H1 (cell line): ENCODE results near the gene NR1I3. TPM values are rescaled to one million over a fixed set of nuclear protein-coding genes. Genes with fewer than 3 reads are reported as not detected.

Source experiments
- CTCF ChIA-PET: fragments of 300-600 bp; sonication (Branson Sonifier 250); formaldehyde crosslinking; loops from one replicate; lab custom pipeline; 2021; ENCODE audit not compliant: partially characterized antibody; lab: Charles Lee
- POLR2A ChIA-PET: fragments of 300-600 bp; sonication (Branson Sonifier 250); formaldehyde crosslinking; loops from one replicate; lab custom pipeline; 2021; ENCODE audit warnings: inconsistent platforms; ENCODE audit not compliant: partially characterized antibody; lab: Charles Lee
- DNase-seq, 2 experiments: peaks; one replicate each; pipeline versions ENCODE4 v3.0.0 to v3.0.0-alpha.2; 2010 to 2022; ENCODE audit warnings: low spot score in 2 of 2, low read depth in 1 of 2, mixed read lengths in 1 of 2
- FAIRE-seq: peaks from 2 replicates; lab custom pipeline; 2011; peaks lifted over from hg19 to GRCh38; lab: Jason Lieb, UNC
- H2AFZ ChIP-seq: 2 replicates; pipeline ENCODE4 v1.8.1; 2012; ENCODE audit warnings: low read length, inconsistent platforms
- H2AK5ac ChIP-seq: 2 replicates; pipeline ENCODE4 v1.6.1; 2013; ENCODE audit warnings: low read depth, low read length
- H2BK120ac ChIP-seq: replicated peaks from 2 replicates; pipeline ENCODE3; 2013; ENCODE audit warnings: low read depth, low read length, inconsistent platforms
- H2BK12ac ChIP-seq: 2 replicates; pipeline ENCODE4 v1.6.1; 2013; ENCODE audit warnings: low read depth, low read length
- H2BK15ac ChIP-seq: 2 replicates; pipeline ENCODE4 v1.6.1; 2013; ENCODE audit warnings: low read length
- H2BK20ac ChIP-seq: 2 replicates; pipeline ENCODE4 v1.6.1; 2013; ENCODE audit warnings: low read length
- H2BK5ac ChIP-seq: 2 replicates; pipeline ENCODE4 v1.6.1; 2013; ENCODE audit warnings: low read depth, low read length
- H3K14ac ChIP-seq: 2 replicates; pipeline ENCODE4 v1.6.1; 2013; ENCODE audit warnings: inconsistent platforms; ENCODE audit not compliant: insufficient read length
- H3K18ac ChIP-seq: 2 replicates; pipeline ENCODE4 v1.6.1; 2013; ENCODE audit warnings: low read length; ENCODE audit errors: extremely low read depth
- H3K23ac ChIP-seq: 2 replicates; pipeline ENCODE4 v1.6.1; 2013; ENCODE audit warnings: inconsistent platforms; ENCODE audit not compliant: insufficient read length
- H3K23me2 ChIP-seq: 2 replicates; pipeline ENCODE4 v1.6.1; 2013; ENCODE audit warnings: low read depth, low read length
- H3K27ac ChIP-seq: 2 replicates; pipeline ENCODE4 v1.6.1; 2011; ENCODE audit warnings: low read depth, low read length, inconsistent platforms
- H3K27me3 ChIP-seq, 4 experiments: replicated peaks in 1 of 4; 1 replicate in 1 of 4; 2 replicates in 3 of 4; pipeline versions ENCODE4 v1.6.1 to v1.8.1; 2011 to 2013; ENCODE audit warnings: low read length in 3 of 4, mild to moderate bottlenecking in 3 of 4, inconsistent platforms in 2 of 4, mixed read lengths in 2 of 4, moderate library complexity in 1 of 4; ENCODE audit not compliant: control insufficient read depth in 3 of 4, insufficient read depth in 3 of 4; ENCODE audit errors: extremely low read depth in 1 of 4
- H3K36me3 ChIP-seq, 4 experiments: 2 replicates each; pipeline versions ENCODE4 v1.6.1 to v1.8.1; 2011 to 2013; ENCODE audit warnings: mild to moderate bottlenecking in 4 of 4, low read length in 3 of 4, moderate library complexity in 2 of 4, control low read depth in 1 of 4, inconsistent platforms in 1 of 4; ENCODE audit not compliant: insufficient read depth in 4 of 4, control insufficient read depth in 2 of 4
- H3K4ac ChIP-seq: replicated peaks from 2 replicates; pipeline ENCODE3; 2013; ENCODE audit warnings: low read length, low read depth, mixed read lengths, inconsistent platforms; ENCODE audit not compliant: insufficient read length
- H3K4me1 ChIP-seq, 4 experiments: replicated peaks in 1 of 4; 1 replicate in 1 of 4; 2 replicates in 3 of 4; pipeline versions ENCODE4 v1.6.1 to v1.8.1; 2011 to 2013; ENCODE audit warnings: low read length in 3 of 4, inconsistent platforms in 2 of 4, mixed read lengths in 1 of 4; ENCODE audit not compliant: insufficient read depth in 4 of 4, control insufficient read depth in 3 of 4
- H3K4me2 ChIP-seq, 2 experiments: 2 replicates each; pipeline versions ENCODE4 v1.6.1 to v1.8.1; 2011 to 2013; ENCODE audit warnings: low read depth in 2 of 2, low read length in 2 of 2, control low read depth in 1 of 2, inconsistent platforms in 1 of 2, mild to moderate bottlenecking in 1 of 2; ENCODE audit not compliant: insufficient read depth in 1 of 2
- H3K4me3 ChIP-seq, 4 experiments: fragments of 200-600, 300-600 bp in 1 of 4; sonication (generic), shearing (Covaris generic), sonication (Bioruptor Twin) in 1 of 4; 2 replicates each; pipeline versions ENCODE4 v1.5.1 to v1.8.1; 2011 to 2016; ENCODE audit warnings: low read length in 4 of 4, low read depth in 3 of 4, control low read depth in 2 of 4, inconsistent platforms in 2 of 4, mild to moderate bottlenecking in 2 of 4, mixed read lengths in 1 of 4, moderate library complexity in 1 of 4; ENCODE audit not compliant: insufficient read depth in 2 of 4; ENCODE audit errors: extremely low read depth in 1 of 4
- H3K56ac ChIP-seq: replicated peaks from 2 replicates; pipeline ENCODE3; 2013; ENCODE audit warnings: low read depth, mild to moderate bottlenecking, mixed read lengths, low read length, inconsistent platforms; ENCODE audit not compliant: insufficient read length
- H3K79me1 ChIP-seq: 2 replicates; pipeline ENCODE4 v1.6.1; 2013; ENCODE audit warnings: low read depth, low read length, control low read depth
- H3K79me2 ChIP-seq, 2 experiments: 2 replicates each; pipeline versions ENCODE4 v1.6.1 to v1.8.1; 2012 to 2013; ENCODE audit warnings: low read length in 2 of 2, mild to moderate bottlenecking in 2 of 2, inconsistent platforms in 1 of 2; ENCODE audit not compliant: insufficient read depth in 2 of 2, control insufficient read depth in 1 of 2
- H3K9ac ChIP-seq, 4 experiments: replicated peaks in 1 of 4; 1 replicate in 1 of 4; 2 replicates in 3 of 4; pipeline versions ENCODE4 v1.6.1 to v1.8.1; 2011 to 2013; ENCODE audit warnings: low read depth in 3 of 4, low read length in 3 of 4, control low read depth in 2 of 4, mild to moderate bottlenecking in 2 of 4, moderate library complexity in 2 of 4, inconsistent platforms in 1 of 4; ENCODE audit errors: extremely low read depth in 1 of 4
- H3K9me3 ChIP-seq, 2 experiments: 2 replicates each; pipeline versions ENCODE4 v1.6.1 to v1.8.1; 2012 to 2013; ENCODE audit warnings: mild to moderate bottlenecking in 2 of 2, moderate library complexity in 2 of 2, control low read depth in 1 of 2, inconsistent platforms in 1 of 2, low read depth in 1 of 2, low read length in 1 of 2, mixed read lengths in 1 of 2; ENCODE audit not compliant: insufficient read depth in 2 of 2
- H4K20me1 ChIP-seq, 2 experiments: replicated peaks in 1 of 2; 2 replicates each; pipeline versions ENCODE3 to v1.8.1; 2011 to 2013; ENCODE audit warnings: inconsistent platforms in 2 of 2, low read length in 2 of 2, mild to moderate bottlenecking in 1 of 2; ENCODE audit not compliant: insufficient read depth in 2 of 2, control insufficient read depth in 1 of 2
- H4K5ac ChIP-seq: 2 replicates; pipeline ENCODE4 v1.6.1; 2013; ENCODE audit warnings: low read length, low read depth, mixed read lengths, inconsistent platforms; ENCODE audit not compliant: insufficient read length
- H4K8ac ChIP-seq: 2 replicates; pipeline ENCODE4 v1.8.0; 2013; ENCODE audit warnings: mild to moderate bottlenecking, moderate library complexity, low read length, inconsistent platforms; ENCODE audit not compliant: insufficient read depth; ENCODE audit errors: extremely low read depth
- H4K91ac ChIP-seq: replicated peaks from 2 replicates; pipeline ENCODE3; 2013; ENCODE audit warnings: low read length, mixed read lengths, inconsistent platforms; ENCODE audit not compliant: insufficient read length
- CTBP2 ChIP-seq: IDR thresholded peaks from 2 replicates; pipeline ENCODE4 v1.7.0; 2011; ENCODE audit warnings: borderline replicate concordance, mild to moderate bottlenecking, moderate library complexity, mixed read lengths, low read length; ENCODE audit not compliant: insufficient read depth, insufficient read length
- HDAC6 ChIP-seq: IDR thresholded peaks from one replicate; pipeline ENCODE4 v1.7.1; 2012; ENCODE audit warnings: low read depth, mild to moderate bottlenecking, inconsistent platforms, low read length, moderate library complexity
- KDM4A ChIP-seq: IDR thresholded peaks from one replicate; pipeline ENCODE4 v1.7.1; 2012; ENCODE audit warnings: low read depth, mild to moderate bottlenecking, moderate library complexity, low read length, inconsistent platforms; ENCODE audit not compliant: severe bottlenecking
- KDM5A ChIP-seq: fragments of 200-600 bp; IDR thresholded peaks from 2 replicates; pipeline ENCODE4 v1.7.1; 2012; ENCODE audit warnings: mild to moderate bottlenecking, low read length, inconsistent platforms, mixed read lengths
- RAD21 ChIP-seq, 2 experiments: IDR thresholded peaks in 1 of 2; conservative IDR thresholded peaks in 1 of 2; 2 replicates each; pipeline ENCODE4 v1.6.1; 2011; ENCODE audit warnings: low read depth in 2 of 2, low read length in 2 of 2, improper control_type of control experiment in 1 of 2, inconsistent platforms in 1 of 2, mild to moderate bottlenecking in 1 of 2, moderate library complexity in 1 of 2
- SP2 ChIP-seq: IDR thresholded peaks from 2 replicates; pipeline ENCODE4 v1.6.1; 2012; ENCODE audit warnings: mild to moderate bottlenecking, low read length, inconsistent platforms
- SP4 ChIP-seq: IDR thresholded peaks from 2 replicates; pipeline ENCODE4 v1.6.1; 2012; ENCODE audit warnings: low read length, inconsistent platforms
- WGBS, 2 experiments: shearing (Covaris generic) in 1 of 2; methylation state at CpG; one replicate each; pipeline versions ENCODE4 v1.1.6 to v1.1.7; 2013 to 2015; ENCODE audit warnings: low lambda C conversion rate in 2 of 2, mixed read lengths in 2 of 2, inconsistent platforms in 1 of 2, low coverage in 1 of 2, missing lambda C conversion rate in 1 of 2; ENCODE audit not compliant: insufficient replicate concordance in 2 of 2, insufficient coverage in 1 of 2, insufficient read length in 1 of 2; ENCODE audit errors: extremely low coverage in 1 of 2, missing lambda C conversion rate in 1 of 2; 5-methylcytosine and 5-hydroxymethylcytosine counted together
- polyA plus RNA-seq, 7 experiments: library from polyadenylated mRNA; depleted of rRNA in 3 of 7; stranded (reverse) in 5 of 7; unstranded in 2 of 7; fragments of >200 nt in 5 of 7; fragments of 200-250 nt in 2 of 7; gene quantifications; 1 replicate in 5 of 7; 2 replicates in 1 of 7; 4 replicates in 1 of 7; pipeline versions ENCODE4 v1.2.1 to v1.2.3, GENCODE V29; 2011 to 2013; ENCODE audit warnings: missing spikeins in 2 of 7, mixed read lengths in 2 of 7
- total RNA-seq: library from RNA; stranded (reverse); fragmentation: NEBNext Ultra II Directional; extraction: Animal tissue kit (Norgen Biotek cat#: 25700); gene quantifications from 2 replicates; pipeline ENCODE4 v1.2.1, GENCODE V29; 2021

The NR1I3 gene
- total and polyA plus RNA-seq, 2 of the 8 experiments (the other 6 are each of a cell fraction or from before 2014, with no cell fraction given): not detected

DNA sequence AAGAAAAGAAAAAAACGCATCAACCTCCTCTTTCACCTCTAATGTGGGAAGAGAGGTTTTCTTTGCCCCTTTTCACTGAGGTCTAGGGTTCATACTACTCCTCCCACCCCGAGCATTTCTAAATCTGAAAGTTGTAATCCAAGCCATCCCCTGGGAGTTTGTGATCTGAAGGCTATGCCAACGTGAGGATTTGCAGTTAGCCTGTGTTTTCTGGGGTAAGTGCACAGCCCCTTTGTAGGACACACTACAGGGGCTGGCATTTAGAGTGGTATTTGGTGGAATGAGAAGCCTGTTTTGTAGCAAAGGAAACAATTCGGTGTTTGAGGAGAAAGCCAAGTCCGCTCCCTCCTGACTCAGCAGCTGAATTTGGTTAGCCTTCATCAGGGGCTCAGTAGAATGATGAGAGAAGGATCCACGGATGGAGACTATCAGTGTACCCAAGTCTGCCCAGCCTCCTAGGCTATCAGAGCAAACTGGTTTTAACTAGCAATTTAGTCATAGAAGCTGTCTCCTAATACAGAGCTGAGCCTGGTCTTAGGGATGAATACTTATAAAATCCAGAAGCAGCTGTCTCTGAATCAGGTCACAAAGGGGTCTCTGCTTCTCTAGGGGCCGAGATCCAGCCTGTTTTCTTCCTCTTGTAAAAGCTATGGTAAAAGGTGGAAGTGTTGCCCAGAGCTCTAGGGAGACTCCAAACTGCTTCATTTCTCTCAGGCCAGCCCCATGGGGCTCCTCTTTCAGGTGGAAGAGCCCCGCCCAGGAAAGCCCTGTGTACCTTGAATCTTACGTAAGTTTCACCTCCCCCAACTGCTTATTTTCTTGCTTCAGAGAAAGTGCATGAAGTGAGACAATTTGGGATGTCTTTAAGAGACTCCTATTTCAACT, 22.6 kb upstream of the NR1I3 start:
- no peak overlapping the region for H3K14ac ChIP-seq
- no peak overlapping the region for H4K91ac ChIP-seq
- H2BK20ac ChIP-seq: no peak overlapping the region
- no peak overlapping the region for H3K4me3 ChIP-seq
- peaks cover 7 to 25% (median 22%) of the 10 kb centered on the region in 4 experiments for H3K27me3 ChIP-seq
- H2BK120ac ChIP-seq: no peak overlapping the region
- no peak overlapping the region for H4K5ac ChIP-seq
- no peak overlapping the region for H2BK15ac ChIP-seq
- H2AFZ ChIP-seq: no peak overlapping the region
- DNase-seq (no peak), FAIRE-seq (no peak)
- 60% methylated on average over 9 of the region's 9 CpGs; no CpG with 5 or more reads in 1 of the 2 experiments for WGBS, 2 experiments
- H3K23ac ChIP-seq: no peak overlapping the region
- no peak overlapping the region for H3K4ac ChIP-seq
- peaks cover 0 to 3% (median 0%) of the 10 kb centered on the region in 4 experiments; a peak in 1 of 8 replicates for H3K36me3 ChIP-seq
- H3K18ac ChIP-seq: no peak overlapping the region
- no peak overlapping the region for H4K8ac ChIP-seq
- peaks cover 11 to 12% of the 10 kb centered on the region in 2 experiments for H3K9me3 ChIP-seq
- H3K4me2 ChIP-seq: no peak overlapping the region; a peak in 1 of 4 replicates
- TF ChIP-seq KDM5A (no peak), RAD21 (IDR thresholded peaks at IDR 0.05 in 1 of 2, conservative IDR thresholded peaks at IDR 0.05 in 1 of 2; ENCODE audit: low read depth in 2 of 2, low read length in 2 of 2) (no peak), HDAC6 (no peak), SP2 (no peak), CTBP2 (no peak), KDM4A (no peak), SP4 (no peak)
- H3K79me1 ChIP-seq: no peaks in the 10 kb centered on the region
- POLR2A ChIA-PET: interaction anchor here (0.7 to 3.6 kb wide), 4 partner anchors 15 to 59 kb away, joined by 3 to 23 read pairs (median 3); partner anchors contain the start of gene SDHC
- H3K56ac ChIP-seq: no peak overlapping the region
- H3K4me1 ChIP-seq: peaks cover 0 to 8% (median 3%) of the 10 kb centered on the region in 4 experiments; a peak in 3 of 7 replicates
- H3K9ac ChIP-seq: no peak overlapping the region
- H2BK12ac ChIP-seq: no peak overlapping the region
- no peaks in the 10 kb centered on the region for H3K79me2 ChIP-seq
- H3K23me2 ChIP-seq: peaks cover 9% of the 10 kb centered on the region
- no peaks in the 10 kb centered on the region for H4K20me1 ChIP-seq
- CTCF ChIA-PET: interaction anchor here (0.7 to 5.8 kb wide), 12 partner anchors 8 to 64 kb away, joined by 3 to 67 read pairs (median 9); partner anchors contain the start of gene TOMM40L
- no peak overlapping the region for H3K27ac ChIP-seq
- H2AK5ac ChIP-seq: no peak overlapping the region
- H2BK5ac ChIP-seq: no peak overlapping the region
